HEK293T (cell line): ENCODE results near the gene ZWILCH.

ENCODE experiments used
- CTCF ChIA-PET: fragments of 350-600 bp; formaldehyde crosslinking; extraction: SDS; loops from one replicate; lab custom pipeline; 2021; ENCODE audit warnings: antibody characterized with exemption, inconsistent platforms; lab: Yijun Ruan, JAX
- POLR2A ChIA-PET: fragments of 350-600 bp; formaldehyde crosslinking; extraction: SDS; loops from one replicate; lab custom pipeline; 2020; ENCODE audit warnings: antibody characterized with exemption, inconsistent platforms; lab: Yijun Ruan, JAX
- DNase-seq: peaks from one replicate; pipeline ENCODE4 v3.0.0; 2012; ENCODE audit warnings: mixed read lengths; ENCODE audit errors: extremely low spot score
- ARNT ChIP-seq: fragments of 450-650 bp; IDR thresholded peaks from 2 replicates; pipeline ENCODE4 v1.6.1; 2017; ENCODE audit warnings: mild to moderate bottlenecking
- BHLHE40 ChIP-seq: fragments of 450-650 bp; IDR thresholded peaks from 2 replicates; pipeline ENCODE4 v1.6.1; 2016; ENCODE audit warnings: mild to moderate bottlenecking, moderate library complexity, borderline replicate concordance
- CTBP1 ChIP-seq: fragments of 450-650 bp; IDR thresholded peaks from 2 replicates; pipeline ENCODE4 v1.6.1; 2016; ENCODE audit warnings: borderline replicate concordance
- ELF4 ChIP-seq: fragments of 450-650 bp; IDR thresholded peaks from 2 replicates; pipeline ENCODE4 v1.6.1; 2017; ENCODE audit warnings: antibody characterized with exemption
- FOXA1 ChIP-seq: fragments of 450-650 bp; IDR thresholded peaks from 2 replicates; pipeline ENCODE4 v1.6.1; 2016; ENCODE audit warnings: mild to moderate bottlenecking
- FOXK2 ChIP-seq: fragments of 450-650 bp; IDR thresholded peaks from 2 replicates; pipeline ENCODE4 v1.6.1; 2016; ENCODE audit warnings: mild to moderate bottlenecking
- FOXM1 ChIP-seq: fragments of 450-650 bp; IDR thresholded peaks from 2 replicates; pipeline ENCODE4 v1.6.1; 2017; ENCODE audit warnings: mild to moderate bottlenecking, borderline replicate concordance
- HDGF ChIP-seq: fragments of 450-650 bp; IDR thresholded peaks from 2 replicates; pipeline ENCODE4 v1.6.1; 2017; ENCODE audit warnings: antibody characterized with exemption, borderline replicate concordance
- L3MBTL2 ChIP-seq: fragments of 450-650 bp; conservative IDR thresholded peaks from 2 replicates; pipeline ENCODE4 v1.6.1; 2016; ENCODE audit warnings: mild to moderate bottlenecking
- LEF1 ChIP-seq: fragments of 450-650 bp; IDR thresholded peaks from 2 replicates; pipeline ENCODE4 v1.6.1; 2017; ENCODE audit warnings: mild to moderate bottlenecking, borderline replicate concordance
- NFRKB ChIP-seq: fragments of 450-650 bp; IDR thresholded peaks from 2 replicates; pipeline ENCODE4 v1.6.1; 2016; ENCODE audit warnings: mild to moderate bottlenecking, moderate library complexity
- PKNOX1 ChIP-seq: fragments of 450-650 bp; IDR thresholded peaks from 2 replicates; pipeline ENCODE4 v1.6.1; 2016
- SP1 ChIP-seq: fragments of 450-650 bp; IDR thresholded peaks from 2 replicates; pipeline ENCODE4 v1.6.1; 2017
- SUZ12 ChIP-seq: fragments of 450-650 bp; IDR thresholded peaks from 2 replicates; pipeline ENCODE4 v1.6.1; 2016; ENCODE audit warnings: mild to moderate bottlenecking
- TARDBP ChIP-seq: fragments of 450-650 bp; IDR thresholded peaks from 2 replicates; pipeline ENCODE4 v1.6.1; 2016
- ZNF384 ChIP-seq: fragments of 450-650 bp; IDR thresholded peaks from 2 replicates; pipeline ENCODE4 v1.6.1; 2016

ZWILCH gene

GRCh38 chr15:66484539-66485112 is 20.5 kb upstream of the ZWILCH start:
- CTCF ChIA-PET: interaction anchor here (0.5 kb wide), 1 partner anchor 15 kb away, joined by 3 read pairs; no protein-coding TSS in a partner anchor
- no peak for TF ChIP-seq L3MBTL2
- TF ChIP-seq NFRKB: no peak
- no peak for TF ChIP-seq CTBP1
- TF ChIP-seq SP1: no peak
- POLR2A ChIA-PET: interaction anchor here (1.6 kb wide), 1 partner anchor 98 kb away, joined by 3 read pairs; the partner anchor contains the start of gene MAP2K1
- no peak for DNase-seq

GRCh38 chr15:66486887-66487286 is 18.2 kb upstream of the ZWILCH start:
- TF ChIP-seq L3MBTL2 (no peak), SUZ12 (no peak), FOXK2 (no peak), FOXM1 (no peak), HDGF (no peak), LEF1 (no peak), ARNT (no peak), CTBP1 (no peak), TARDBP (no peak), PKNOX1 (no peak), ZNF384 (no peak), BHLHE40 (no peak), ELF4 (no peak), SP1 (no peak), FOXA1 (no peak), NFRKB (no peak)
- ChIA-PET CTCF (interaction anchor here (1.6 kb wide), 1 partner anchor 11 kb away, joined by 6 read pairs; the partner anchor contains the start of gene SNAPC5), POLR2A (interaction anchor here (1.6 kb wide), 1 partner anchor 11 kb away, joined by 4 read pairs; no protein-coding TSS in a partner anchor)
- DNase-seq: no peak

DNA sequence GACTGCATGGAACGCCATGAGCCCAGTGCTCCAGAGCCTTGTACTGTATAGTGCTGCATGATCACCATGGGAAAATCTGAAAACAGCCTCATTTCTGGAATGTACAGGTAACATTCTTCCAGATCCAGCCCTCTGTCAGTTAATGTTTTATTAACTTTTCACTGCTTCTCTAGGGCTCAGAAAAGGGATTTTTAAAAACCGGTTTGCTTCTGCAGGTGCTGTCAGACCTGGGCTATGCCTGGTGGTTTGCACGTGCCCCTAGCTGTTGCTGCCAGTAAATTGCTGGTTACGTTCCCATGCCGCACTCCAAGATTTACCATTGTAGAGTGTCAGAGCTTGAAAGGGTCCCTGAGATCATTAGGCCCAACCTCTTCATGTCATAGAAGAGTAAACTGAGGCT is 16.6 kb upstream of the ZWILCH start:
- no peak for DNase-seq
- CTCF ChIA-PET: interaction anchor here (1.6 kb wide), 1 partner anchor 9 kb away, joined by 6 read pairs; the partner anchor contains the start of gene SNAPC5
- TF ChIP-seq SUZ12 (no peak), LEF1 (no peak), ARNT (no peak), HDGF (no peak), SP1 (no peak), TARDBP (no peak), FOXM1 (no peak), PKNOX1 (no peak), BHLHE40 (no peak), FOXA1 (no peak), FOXK2 (no peak), NFRKB (no peak), CTBP1 (no peak), L3MBTL2 (no peak), ELF4 (no peak), ZNF384 (no peak)
- POLR2A ChIA-PET: interaction anchor here (1.6 kb wide), 1 partner anchor 9 kb away, joined by 4 read pairs; no protein-coding TSS in a partner anchor

DNA sequence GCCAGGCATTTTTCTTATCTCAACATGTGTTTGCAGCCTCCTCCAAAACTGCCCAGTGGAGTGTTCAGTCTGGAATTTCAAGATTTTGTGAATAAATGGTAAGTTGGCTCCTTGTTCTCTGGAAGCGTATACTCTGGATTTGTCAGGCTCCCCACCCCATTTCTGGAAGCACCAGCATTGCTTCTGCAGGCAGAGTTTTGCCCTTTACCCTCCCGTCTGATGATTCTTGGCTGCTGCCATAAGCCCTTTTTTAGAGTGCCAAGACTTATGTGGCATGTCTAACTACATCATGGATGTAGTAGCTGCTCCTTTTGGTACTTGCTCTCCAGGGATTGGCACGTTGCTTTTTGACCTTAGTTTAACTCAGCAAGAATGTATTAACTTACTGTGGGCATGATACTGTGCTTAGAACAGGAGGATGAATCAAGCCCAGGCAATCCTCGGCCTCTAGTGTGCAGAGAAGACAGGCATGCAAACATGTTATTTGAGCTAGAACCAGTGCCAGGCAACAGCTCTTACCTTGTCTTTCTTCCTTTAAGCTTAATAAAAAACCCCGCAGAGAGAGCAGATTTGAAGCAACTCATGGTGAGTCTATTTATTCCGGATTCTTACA is 15.8 kb upstream of the ZWILCH start:
- CTCF ChIA-PET: interaction anchor here (1.0 to 1.2 kb wide), 2 partner anchors 9 to 10 kb away, joined by 3 read pairs; partner anchors contain the start of gene SNAPC5
- POLR2A ChIA-PET: interaction anchor here (1.0 kb wide), 1 partner anchor 102 kb away, joined by 4 read pairs; no protein-coding TSS in a partner anchor

GRCh38 chr15:66491846-66492245 is 13.3 kb upstream of the ZWILCH start:
- TF ChIP-seq TARDBP (no peak), HDGF (no peak), SUZ12 (no peak), NFRKB (no peak), ARNT (no peak), SP1 (no peak), FOXK2 (no peak), L3MBTL2 (no peak), LEF1 (no peak), PKNOX1 (no peak), BHLHE40 (no peak), ELF4 (no peak), ZNF384 (no peak), CTBP1 (no peak), FOXM1 (no peak), FOXA1 (no peak)
- no peak for DNase-seq
- POLR2A ChIA-PET: interaction anchor here (1.1 to 1.4 kb wide), 2 partner anchors 13 to 21 kb away, joined by 5 to 6 read pairs; partner anchors contain the start of genes RPL4 and ZWILCH
- CTCF ChIA-PET: no interaction called here

More for the DNA sequence above, 15.8 kb upstream of the ZWILCH start:
- TF ChIP-seq BHLHE40 (no peak), SUZ12 (no peak), CTBP1 (no peak), PKNOX1 (no peak), SP1 (no peak), ELF4 (no peak), FOXA1 (no peak), L3MBTL2 (no peak), LEF1 (no peak), FOXM1 (no peak), NFRKB (no peak), TARDBP (no peak)
- DNase-seq: no peak
